Measurements from ENCODE around the gene BRI3BP.

BRI3BP gene

DNA sequence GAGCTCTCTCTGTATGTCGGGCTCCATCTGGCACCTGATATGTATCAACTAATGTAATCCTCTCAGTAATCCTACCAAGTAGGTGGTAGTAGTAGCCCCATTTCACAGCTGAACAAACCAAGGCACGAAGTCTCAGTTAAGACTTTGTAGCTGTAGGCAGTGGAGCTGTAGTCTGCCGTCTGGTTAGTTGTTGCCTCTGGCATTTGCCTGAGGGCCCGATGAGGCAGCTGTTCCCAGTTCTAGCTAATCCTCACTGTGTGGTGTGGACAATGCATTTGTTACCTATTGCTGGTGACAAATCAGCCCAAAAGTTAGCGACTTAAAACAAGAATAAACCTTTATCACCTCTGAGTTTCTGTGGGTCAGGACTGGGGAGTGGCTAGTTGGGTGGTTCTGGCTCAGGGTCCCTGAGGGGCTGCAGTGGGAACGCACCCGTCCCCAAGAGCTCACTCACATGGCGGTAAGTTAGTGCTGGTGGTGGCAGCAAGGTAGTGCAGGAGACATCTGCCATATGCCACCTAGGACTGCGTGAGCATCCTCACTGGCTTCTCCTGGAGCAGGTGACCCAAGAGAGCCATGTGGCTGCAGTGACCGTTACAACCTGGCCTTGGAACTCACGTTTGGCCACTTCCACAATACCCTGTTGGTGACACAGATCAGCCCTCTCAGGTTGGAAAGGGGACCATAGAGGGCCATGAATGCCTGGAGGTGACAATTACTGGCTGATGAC, 77.4 kb downstream of the BRI3BP start:
- TF ChIP-seq RAD21 (IDR thresholded peaks at IDR 0.05; ENCODE audit: low read depth), result no peak
- no peak for TF ChIP-seq REST (IDR thresholded peaks at IDR 0.05; ENCODE audit: low read depth)
- no peak for TF ChIP-seq YY1 (IDR thresholded peaks at IDR 0.05; ENCODE audit: low read depth)
- TF ChIP-seq, protein P1, sequence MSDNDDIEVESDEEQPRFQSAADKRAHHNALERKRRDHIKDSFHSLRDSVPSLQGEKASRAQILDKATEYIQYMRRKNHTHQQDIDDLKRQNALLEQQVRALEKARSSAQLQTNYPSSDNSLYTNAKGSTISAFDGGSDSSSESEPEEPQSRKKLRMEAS (IDR thresholded peaks at IDR 0.05), result no peak
- no peak for TF ChIP-seq ZBTB7A (IDR thresholded peaks at IDR 0.05; ENCODE audit: low read depth)
- TF ChIP-seq TCF12 (IDR thresholded peaks at IDR 0.05; ENCODE audit: low read depth), result no peak
- TF ChIP-seq USF1 (IDR thresholded peaks at IDR 0.05), result no peak
- TF ChIP-seq FOXM1 (IDR thresholded peaks at IDR 0.05; ENCODE audit: borderline replicate concordance, low read depth), result no peak

DNA sequence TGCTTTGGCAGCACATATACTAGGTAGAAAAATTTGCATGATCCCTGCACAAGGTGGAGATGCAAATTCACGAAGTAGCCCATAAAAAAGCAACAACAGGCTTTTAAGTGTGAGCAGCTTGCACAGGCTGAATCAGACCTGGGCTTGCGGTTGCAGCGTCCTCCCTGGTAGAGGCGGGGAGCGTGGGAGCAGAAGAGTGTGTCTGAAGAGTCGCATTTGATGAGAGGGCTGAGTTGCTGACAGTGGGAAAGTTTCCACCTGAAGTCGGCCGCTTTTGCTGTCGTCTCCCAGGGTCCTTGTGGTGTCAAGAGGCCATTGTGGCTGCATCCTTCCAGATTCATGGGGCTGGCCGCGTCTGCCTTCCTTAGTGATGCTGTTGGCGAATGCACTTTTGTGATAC, 78.0 kb downstream of the BRI3BP start:
- TF ChIP-seq USF1 (IDR thresholded peaks at IDR 0.05), result no peak
- no peak for TF ChIP-seq ZBTB7A (IDR thresholded peaks at IDR 0.05; ENCODE audit: low read depth)
- TF ChIP-seq TCF12 (IDR thresholded peaks at IDR 0.05; ENCODE audit: low read depth), result no peak

- no peak for TF ChIP-seq TCF12 (IDR thresholded peaks at IDR 0.05; ENCODE audit: low read depth)
- no peak for TF ChIP-seq EGR1 (IDR thresholded peaks at IDR 0.05)
- no peak for TF ChIP-seq CEBPB (IDR thresholded peaks at IDR 0.05)
- TF ChIP-seq USF1 (IDR thresholded peaks at IDR 0.05), result no peak
- TF ChIP-seq TEAD4 (IDR thresholded peaks at IDR 0.05), result no peak
- no peak for TF ChIP-seq YY1 (IDR thresholded peaks at IDR 0.05; ENCODE audit: low read depth)
- no peak for TF ChIP-seq EP300 (IDR thresholded peaks at IDR 0.05; ENCODE audit: borderline replicate concordance)
- TF ChIP-seq CREB1 (IDR thresholded peaks at IDR 0.05; ENCODE audit: low read depth), result no peak
- no peak for TF ChIP-seq TAF1 (IDR thresholded peaks at IDR 0.05; ENCODE audit: low read depth)
- TF ChIP-seq REST (IDR thresholded peaks at IDR 0.05; ENCODE audit: low read depth), result no peak
- TF ChIP-seq, protein P1 (IDR thresholded peaks at IDR 0.05), result no peak
- no peak for TF ChIP-seq RAD21 (IDR thresholded peaks at IDR 0.05; ENCODE audit: low read depth)
Measured at GRCh38 chr12:125072496-125072895, 79.1 kb downstream of the BRI3BP start.

- TF ChIP-seq EP300 (IDR thresholded peaks at IDR 0.05; ENCODE audit: borderline replicate concordance) (no peak), NFIC (IDR thresholded peaks at IDR 0.05) (no peak), TAF1 (IDR thresholded peaks at IDR 0.05; ENCODE audit: low read depth) (no peak), ZBTB7A (IDR thresholded peaks at IDR 0.05; ENCODE audit: low read depth) (no peak), YY1 (IDR thresholded peaks at IDR 0.05; ENCODE audit: low read depth) (no peak), TEAD4 (IDR thresholded peaks at IDR 0.05) (no peak), USF1 (IDR thresholded peaks at IDR 0.05) (no peak), RAD21 (IDR thresholded peaks at IDR 0.05; ENCODE audit: low read depth) (no peak), EGR1 (IDR thresholded peaks at IDR 0.05) (no peak), REST (IDR thresholded peaks at IDR 0.05; ENCODE audit: low read depth) (no peak), FOXM1 (IDR thresholded peaks at IDR 0.05; ENCODE audit: borderline replicate concordance, low read depth) (no peak)
- TF ChIP-seq, protein P1 (IDR thresholded peaks at IDR 0.05), result no peak
Measured at GRCh38 chr12:125076103-125076502, 82.7 kb downstream of the BRI3BP start.

Data from Ishikawa (cell line).